Amniotic epithelial cell (primary cell): Measurements from ENCODE around the gene CDCA5.

ENCODE experiments used
- DNase-seq: peaks from one replicate; pipeline ENCODE4 v3.0.0-alpha.2; 2010; ENCODE audit warnings: low read depth

The CDCA5 gene

GRCh38 chr11:65107078-65107477 lies 23.2 kb upstream of the CDCA5 start:
- no peak for DNase-seq

GRCh38 chr11:65104628-65105027 lies 20.8 kb upstream of the CDCA5 start:
- no peak for DNase-seq

GRCh38 chr11:65103476-65103875 lies 19.6 kb upstream of the CDCA5 start:
- peak; percentile 24 for DNase-seq

GRCh38 chr11:65102142-65103095 lies 18.6 kb upstream of the CDCA5 start:
- no peak for DNase-seq

GRCh38 chr11:65100674-65101350 lies 17.0 kb upstream of the CDCA5 start:
- no peak for DNase-seq

GRCh38 chr11:65096926-65097325 lies 13.1 kb upstream of the CDCA5 start:
- no peak for DNase-seq

- DNase-seq = peak; percentile 94
Measured at GRCh38 chr11:65095974-65096806, 12.3 kb upstream of the CDCA5 start, which contains the start of gene VPS51. VPS51 (plus strand) TSS chr11:65096214; CDS start chr11:65096251, 37 bp downstream.

- no peak for DNase-seq
Measured at GRCh38 chr11:65095427-65095826, 11.6 kb upstream of the CDCA5 start.

- no peak for DNase-seq
Measured at GRCh38 chr11:65090628-65091027, 6.8 kb upstream of the CDCA5 start.

GRCh38 chr11:65089621-65090020 lies 5.8 kb upstream of the CDCA5 start:
- DNase-seq = no peak

- DNase-seq = no peak
Measured at GRCh38 chr11:65087827-65088226, 4.0 kb upstream of the CDCA5 start.

- DNase-seq = no peak
Measured at GRCh38 chr11:65087216-65087615, 3.4 kb upstream of the CDCA5 start.

- DNase-seq = no peak
Measured at GRCh38 chr11:65086809-65087208, 3.0 kb upstream of the CDCA5 start.

- DNase-seq = no peak
Measured at GRCh38 chr11:65085446-65085845, 1.6 kb upstream of the CDCA5 start.

GRCh38 chr11:65084598-65085375 lies 947 bp upstream of the CDCA5 start:
- DNase-seq = no peak

GRCh38 chr11:65083134-65083833 lies 556 bp downstream of the CDCA5 start:
- DNase-seq = no peak

GRCh38 chr11:65078786-65079342 lies 5.0 kb downstream of the CDCA5 start:
- no peak for DNase-seq

GRCh38 chr11:65078151-65078550 lies 5.7 kb downstream of the CDCA5 start:
- peak; percentile 46 for DNase-seq

GRCh38 chr11:65077451-65077850 lies 6.4 kb downstream of the CDCA5 start:
- peak; percentile 72 for DNase-seq

GRCh38 chr11:65072631-65072966 lies 11.2 kb downstream of the CDCA5 start:
- DNase-seq = no peak
